ENCODE data around the gene PSD2.

GRCh38 chr5:139761057-139761450 is 34.6 kb upstream of the PSD2 start:
- TF ChIP-seq EZH2 (IDR thresholded peaks at IDR 0.05; ENCODE audit: insufficient read depth, low read length) (no peak), CTCF (IDR thresholded peaks at IDR 0.05; ENCODE audit: insufficient read depth, low read depth, low read length) (no peak)

All from astrocyte (in vitro differentiated cells and primary cell).